VCaP (cell line): Measurements from ENCODE around the gene SLC24A3.

Experiments used
- H3K27ac ChIP-seq: fragments of 450-650 bp; 2 replicates; pipeline ENCODE4 v1.5.1; 2017
- CTCF ChIP-seq: fragments of 450-650 bp; conservative IDR thresholded peaks from 2 replicates; pipeline ENCODE4 v1.5.1; 2017; ENCODE audit warnings: mild to moderate bottlenecking, moderate library complexity

Gene SLC24A3

GRCh38 chr20:19729672-19730071 lies 517.2 kb downstream of the SLC24A3 start:
- TF ChIP-seq CTCF = no peak
- H3K27ac ChIP-seq = no peak overlapping the region

GRCh38 chr20:19730706-19731105 lies 518.3 kb downstream of the SLC24A3 start:
- no peak for TF ChIP-seq CTCF
- H3K27ac ChIP-seq = no peak overlapping the region

GRCh38 chr20:19734811-19735210 lies 522.4 kb downstream of the SLC24A3 start:
- no peak for TF ChIP-seq CTCF
- H3K27ac ChIP-seq = no peak overlapping the region

- no peak overlapping the region for H3K27ac ChIP-seq
- TF ChIP-seq CTCF = no peak
These were observed 523.0 kb downstream of the SLC24A3 start for GRCh38 chr20:19735446-19735845.

GRCh38 chr20:19737025-19737424 lies 524.6 kb downstream of the SLC24A3 start:
- no peak overlapping the region for H3K27ac ChIP-seq
- no peak for TF ChIP-seq CTCF

- no peak overlapping the region for H3K27ac ChIP-seq
These were observed 526.5 kb downstream of the SLC24A3 start for GRCh38 chr20:19738951-19739350.

GRCh38 chr20:19739351-19739750 lies 526.9 kb downstream of the SLC24A3 start:
- H3K27ac ChIP-seq = no peak overlapping the region
- no peak for TF ChIP-seq CTCF

More at GRCh38 chr20:19738951-19739350, 526.5 kb downstream of the SLC24A3 start:
- TF ChIP-seq CTCF = no peak

GRCh38 chr20:19740512-19740911 lies 528.1 kb downstream of the SLC24A3 start:
- no peak overlapping the region for H3K27ac ChIP-seq
- no peak for TF ChIP-seq CTCF
